ENCODE data around the gene CPNE5.
"Not testable (repeated sequence)": the region's sequence is repeated elsewhere in the genome, so short reads cannot be mapped to it uniquely, and the experiment has no call there.

CPNE5 gene

DNA sequence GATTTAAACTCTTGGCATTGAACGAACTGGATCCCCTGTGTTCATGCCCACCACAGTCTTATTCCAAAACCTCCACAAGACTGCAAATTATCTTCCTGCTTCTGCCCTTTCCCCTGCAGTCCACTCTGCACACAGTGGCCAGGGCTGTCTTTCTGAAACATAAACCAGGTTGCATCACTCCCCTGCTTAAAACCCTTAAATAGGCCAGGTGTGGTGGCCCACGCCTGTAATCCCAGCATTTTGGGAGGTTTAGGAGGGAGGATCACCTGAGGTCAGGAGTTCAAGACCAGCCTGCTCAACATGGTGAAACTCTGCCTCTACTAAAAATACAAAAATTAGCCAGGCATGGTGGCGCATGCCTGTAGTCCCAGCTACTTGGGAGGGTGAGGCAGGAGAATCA, 26.2 kb downstream of the CPNE5 start:
- DNase-seq: not testable (repeated sequence)

- DNase-seq: no peak
Measured at GRCh38 chr6:36809941-36810803, 29.1 kb downstream of the CPNE5 start.

- DNase-seq: no peak
Measured at GRCh38 chr6:36809156-36809555, 30.1 kb downstream of the CPNE5 start.

DNA sequence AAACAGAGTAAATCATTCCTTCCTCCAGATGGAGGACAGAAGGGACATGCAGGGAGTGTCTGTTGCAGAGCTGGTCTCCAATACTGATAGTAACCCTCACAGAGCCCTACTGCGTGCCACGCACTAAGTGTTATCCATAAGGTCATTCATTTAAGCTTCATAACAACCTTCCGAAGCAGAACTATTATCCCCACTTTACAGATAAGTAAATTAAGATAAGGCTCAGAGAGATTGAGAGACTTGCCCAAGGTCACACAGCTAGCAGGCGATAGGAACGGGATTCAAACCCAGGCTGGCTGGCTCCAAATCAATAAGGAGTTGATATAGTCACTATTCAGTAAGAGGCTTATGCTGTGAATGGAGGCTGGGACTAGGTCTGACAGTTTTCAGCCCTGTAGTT, 30.6 kb downstream of the CPNE5 start:
- no peak for DNase-seq

- DNase-seq: no peak
Measured at GRCh38 chr6:36807750-36808149, 31.5 kb downstream of the CPNE5 start.

DNA sequence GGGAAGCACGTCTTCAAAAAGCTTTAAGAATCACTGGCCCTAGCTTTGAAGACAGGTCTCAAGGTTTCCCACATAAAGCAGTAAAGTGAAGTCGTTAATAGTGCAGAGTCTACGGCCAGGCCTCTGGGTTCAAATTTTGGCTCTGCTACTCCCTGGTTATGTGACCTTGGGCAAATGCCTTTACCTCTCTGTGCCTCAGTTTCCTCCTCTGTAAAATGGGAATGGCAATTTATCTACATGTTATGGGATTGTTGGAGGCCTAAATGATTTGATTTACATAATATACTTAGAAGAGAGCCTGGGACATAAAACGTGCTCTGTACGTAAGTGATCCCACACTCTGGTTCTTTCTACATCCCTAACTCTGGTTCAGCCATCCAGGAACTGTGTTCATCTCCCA, 32.1 kb downstream of the CPNE5 start:
- DNase-seq: no peak

GRCh38 chr6:36805917-36806316, 33.3 kb downstream of the CPNE5 start:
- no peak for DNase-seq

DNA sequence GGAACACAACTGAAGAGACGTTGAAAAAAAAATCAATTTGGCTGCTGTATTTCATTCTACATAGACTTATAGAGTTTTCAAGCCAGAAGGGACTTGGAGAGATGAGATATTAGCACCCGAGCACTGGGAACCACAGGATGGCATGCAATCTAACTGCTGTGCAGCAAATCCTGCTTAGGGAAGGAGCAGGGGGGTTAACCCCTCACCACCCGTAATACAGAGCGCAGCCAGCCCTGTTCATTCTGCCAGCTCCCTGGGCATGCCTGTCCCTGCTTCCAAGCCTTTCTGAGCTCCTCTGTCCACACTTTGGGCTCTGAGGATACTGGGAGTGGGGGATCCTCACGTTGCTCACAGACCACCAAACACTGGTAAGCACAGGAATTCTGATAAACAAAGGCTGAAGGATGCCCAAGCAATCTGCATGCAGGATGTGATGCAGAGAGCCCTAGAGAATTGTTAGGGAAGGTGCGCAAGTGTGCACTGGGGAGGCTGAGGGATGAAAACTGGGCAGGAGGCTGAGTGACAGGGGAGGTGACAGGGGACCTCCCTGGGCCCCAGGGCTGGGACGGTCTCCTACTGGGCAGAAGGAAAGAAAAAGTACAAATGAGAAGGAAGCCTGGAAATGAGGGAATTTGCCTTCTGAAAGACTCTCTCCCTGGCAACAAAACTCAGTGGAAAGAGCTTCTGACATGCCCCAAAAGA, 34.0 kb downstream of the CPNE5 start:
- no peak for DNase-seq

- no peak for DNase-seq
Measured at GRCh38 chr6:36804563-36804962, 34.7 kb downstream of the CPNE5 start.

DNA sequence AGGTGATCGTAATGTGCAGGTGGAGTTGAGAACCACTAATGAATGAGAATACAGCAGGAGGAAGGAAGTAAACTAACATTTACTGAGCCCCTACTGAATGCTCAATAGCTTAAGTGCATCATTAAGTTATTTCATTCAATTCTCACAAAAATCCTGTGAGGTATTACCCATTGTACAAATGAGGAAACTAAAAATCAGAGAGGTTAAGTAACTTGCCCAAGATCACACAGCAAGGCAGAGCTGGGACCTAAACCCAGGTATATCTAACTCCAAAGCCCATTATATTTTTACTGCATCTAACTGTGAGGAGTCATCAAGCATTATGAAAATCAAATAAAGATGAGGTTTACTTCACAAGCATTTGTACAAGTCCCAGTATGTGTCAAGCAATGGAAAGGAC, 35.3 kb downstream of the CPNE5 start:
- DNase-seq: no peak

- DNase-seq: no peak
Measured at GRCh38 chr6:36803482-36803881, 35.8 kb downstream of the CPNE5 start.

DNA sequence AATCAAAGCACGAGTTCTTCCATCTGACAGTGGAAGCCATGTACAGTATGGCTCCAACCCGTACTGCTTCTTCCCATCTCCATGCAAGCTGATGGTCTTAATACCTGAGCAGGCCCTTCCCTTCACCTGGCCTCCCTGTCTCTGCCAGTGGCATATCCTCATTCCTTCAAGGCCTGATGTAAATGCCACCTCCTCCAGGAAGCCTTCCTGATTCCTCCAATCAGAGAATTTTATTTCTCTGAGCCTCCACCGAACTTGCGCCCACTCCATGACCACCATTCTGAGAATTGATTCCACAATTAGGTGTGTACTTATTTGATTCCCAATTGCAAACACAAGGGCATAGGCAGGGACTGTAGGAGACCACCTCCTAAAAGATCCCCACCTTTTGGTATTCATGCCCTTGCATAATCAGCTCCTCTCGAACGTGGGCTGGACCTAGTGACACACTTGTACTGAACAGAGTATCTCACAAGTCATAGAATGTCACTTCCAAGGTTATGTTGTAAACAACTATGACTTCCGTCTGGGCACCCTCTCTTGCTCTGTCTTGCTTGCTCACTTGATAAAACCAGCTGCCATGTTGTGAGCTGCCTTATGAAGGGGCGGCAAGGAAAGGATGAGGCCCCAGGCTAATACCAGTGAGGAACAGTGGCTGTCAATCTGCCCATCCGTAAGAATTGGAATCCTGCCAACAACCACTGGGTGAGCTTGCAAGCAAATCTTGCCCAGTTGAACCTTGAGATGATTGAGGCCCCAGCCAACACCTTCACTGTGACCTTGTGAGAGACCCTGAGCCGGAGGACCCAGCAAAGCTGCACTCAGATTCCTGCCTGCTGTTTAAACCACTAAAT, 38.8 kb downstream of the CPNE5 start:
- no peak for DNase-seq

DNA sequence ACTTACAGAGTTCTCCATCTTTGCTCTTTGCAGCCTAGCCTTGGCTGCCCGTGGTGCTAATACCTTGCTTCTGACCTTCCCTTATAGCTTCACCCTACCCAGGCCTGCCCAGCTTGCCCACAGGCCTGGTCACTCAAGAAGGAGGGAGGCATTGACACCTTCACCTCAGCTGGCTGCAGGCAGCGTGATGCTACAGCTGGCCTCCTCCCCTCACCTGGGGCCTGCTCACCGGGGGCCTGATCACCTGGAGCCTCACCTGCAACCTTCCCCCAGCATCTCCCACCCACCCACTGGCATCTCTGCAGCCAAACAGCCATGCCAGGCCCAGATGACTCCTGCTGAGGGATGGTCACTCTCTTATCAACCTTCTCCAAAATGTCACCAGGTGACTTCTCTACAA, 40.4 kb downstream of the CPNE5 start:
- DNase-seq: no peak

GRCh38 chr6:36797653-36798052, 41.6 kb downstream of the CPNE5 start:
- no peak for DNase-seq

DNA sequence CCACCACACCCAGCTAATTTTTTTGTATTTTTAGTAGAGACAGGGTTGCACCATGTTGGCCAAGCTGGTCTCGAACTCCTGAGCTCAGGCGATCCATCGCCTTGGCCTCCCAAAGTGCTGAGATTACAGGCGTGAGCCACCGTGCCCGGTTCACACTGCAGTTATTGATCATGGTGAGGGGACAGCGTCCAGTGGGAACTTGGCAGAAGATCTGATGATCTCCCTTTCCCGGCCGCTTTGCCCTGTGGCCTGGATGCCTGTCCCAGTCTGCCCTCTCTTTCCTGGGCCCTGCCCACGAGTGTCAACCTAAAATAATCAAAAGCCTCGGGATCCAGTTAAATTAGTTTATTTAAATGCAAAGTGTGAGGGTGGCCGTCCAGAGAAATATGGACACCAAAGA, 42.2 kb downstream of the CPNE5 start:
- no peak for DNase-seq

DNA sequence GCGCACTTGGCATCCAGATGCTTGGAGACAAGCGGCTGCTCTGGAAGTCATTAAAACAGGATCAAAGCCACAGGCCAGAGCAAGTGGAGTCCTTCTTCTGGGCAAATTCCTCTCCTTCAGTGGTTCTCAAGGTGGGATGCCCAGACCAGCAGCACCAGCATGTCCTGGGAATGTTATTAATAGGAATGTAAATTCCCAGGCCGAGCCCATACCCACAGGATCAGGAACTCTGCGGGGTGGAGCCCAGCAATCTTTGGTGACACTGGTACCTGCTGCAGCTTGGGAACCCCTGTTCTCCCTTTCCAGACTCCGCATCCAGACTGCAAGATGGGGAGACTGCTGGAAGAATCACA, 44.6 kb downstream of the CPNE5 start:
- no peak for DNase-seq

DNA sequence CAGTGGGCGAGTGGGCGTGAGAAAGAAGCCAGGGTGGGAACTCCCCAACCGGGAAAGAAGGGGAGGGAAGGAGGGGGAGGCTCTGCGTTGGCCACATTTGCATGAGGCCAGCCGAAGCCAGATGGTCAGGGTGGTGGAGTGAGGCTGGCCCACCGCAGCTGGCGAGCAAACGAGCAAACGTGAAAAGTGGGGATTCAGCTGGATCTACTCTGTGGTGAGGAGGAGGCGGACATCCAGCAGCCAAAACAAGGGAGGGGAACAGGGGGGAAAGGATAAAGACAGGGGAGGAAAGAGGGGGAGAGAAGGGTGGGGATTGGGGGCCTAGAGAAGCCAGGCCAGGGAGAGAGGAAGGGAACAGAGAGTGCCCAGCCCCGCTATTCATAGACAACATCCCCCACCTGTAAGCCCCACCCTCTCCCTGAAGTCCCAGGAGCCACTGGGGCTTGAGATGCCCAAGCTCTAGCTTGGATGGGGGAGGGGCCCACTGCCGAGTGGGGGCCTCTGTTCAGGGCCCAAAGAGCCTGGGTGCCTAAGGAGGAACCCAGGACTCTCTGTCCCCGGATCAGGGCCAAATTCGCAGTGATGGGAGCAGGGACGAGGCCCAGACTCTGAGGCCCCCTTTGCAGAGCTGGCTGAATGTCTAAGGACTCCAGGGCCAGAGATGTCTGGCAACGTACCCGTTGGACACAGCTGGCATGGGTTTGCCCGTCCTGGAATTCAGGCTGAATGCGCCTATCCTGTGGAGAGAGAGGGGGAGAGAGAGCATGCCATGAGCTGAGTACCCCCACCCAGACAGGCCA, 45.1 kb downstream of the CPNE5 start:
- DNase-seq: no peak

DNA sequence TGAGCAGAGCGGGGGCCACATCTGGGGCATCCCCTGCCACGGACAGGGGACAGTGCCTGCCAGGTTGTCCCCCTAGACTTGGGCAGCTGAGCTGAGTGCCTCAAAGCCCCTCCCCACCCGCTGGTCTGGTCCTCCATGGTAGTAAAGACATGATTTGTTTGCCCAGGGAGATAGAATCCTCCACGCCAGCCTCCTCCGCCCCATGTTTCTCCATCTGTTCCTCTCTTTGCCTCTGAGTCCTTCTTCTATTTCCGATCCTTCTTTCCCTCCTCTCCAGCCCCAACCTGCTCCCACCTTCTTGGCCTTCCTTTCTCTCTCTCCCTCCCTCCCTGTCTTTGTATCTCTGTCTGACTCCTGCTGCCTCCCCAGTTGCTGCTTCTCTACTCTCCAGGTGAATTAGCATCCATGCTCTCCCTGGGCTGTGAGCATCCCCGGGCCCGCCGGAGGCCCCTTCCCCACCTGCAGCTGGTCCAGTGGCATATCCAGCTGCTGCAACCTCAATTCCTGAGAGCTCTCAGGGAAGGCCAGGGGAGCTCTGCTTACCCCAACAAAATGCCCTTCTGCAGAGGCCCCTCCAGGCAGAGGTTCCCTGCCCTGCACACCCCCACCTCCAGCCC, 45.8 kb downstream of the CPNE5 start:
- DNase-seq: no peak

GRCh38 chr6:36791521-36792135, 47.6 kb downstream of the CPNE5 start:
- DNase-seq: peak; percentile 22

- no peak for DNase-seq
Measured at GRCh38 chr6:36791085-36791484, 48.2 kb downstream of the CPNE5 start.

- peak; percentile 6 for DNase-seq
Measured at GRCh38 chr6:36788768-36789167, 50.5 kb downstream of the CPNE5 start.

DNA sequence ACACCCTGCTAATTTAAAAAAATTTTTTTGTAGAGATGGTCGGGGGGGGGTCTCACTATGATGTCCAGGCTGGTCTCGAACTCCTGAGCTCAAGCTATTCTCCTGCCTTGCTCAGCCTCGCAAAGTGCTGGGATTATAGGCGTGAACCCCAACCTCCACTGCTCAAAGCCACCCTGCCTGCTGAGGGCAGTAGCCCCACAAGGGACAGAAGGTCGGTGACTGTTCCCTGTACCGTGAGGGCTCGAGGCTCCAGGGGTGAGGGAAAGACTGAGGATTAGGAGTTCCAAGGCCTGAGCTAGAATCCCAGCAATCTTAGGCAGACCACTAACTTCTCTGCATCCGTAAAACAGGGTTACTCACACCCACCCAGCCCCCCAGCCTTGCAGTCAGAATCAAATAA, 51.1 kb downstream of the CPNE5 start:
- no peak for DNase-seq

Data from inflammatory macrophage treated with lipopolysaccharide for 4 hours (primary cell).